Type B pancreatic cell (in vitro differentiated cells): ENCODE results near the gene GNPNAT1. TPM values are rescaled to one million over a fixed set of nuclear protein-coding genes. Genes with fewer than 3 reads are reported as not detected.

Experiments
- DNase-seq: peaks from one replicate; pipeline ENCODE4 v3.0.0; 2021; ENCODE audit warnings: mixed read lengths; ENCODE audit not compliant: unreplicated experiment; ENCODE audit errors: extremely low spot score
- H3K27ac Mint-ChIP-seq: 2 replicates; pipeline ENCODE4 v1.8.0; 2021; ENCODE audit warnings: mild to moderate bottlenecking, mixed read lengths
- H3K27me3 Mint-ChIP-seq: 2 replicates; pipeline ENCODE4 v1.8.0; 2021; ENCODE audit warnings: mixed read lengths
- H3K36me3 Mint-ChIP-seq: 2 replicates; pipeline ENCODE4 v1.8.0; 2021; ENCODE audit warnings: mixed read lengths
- H3K4me1 Mint-ChIP-seq: one replicate; pipeline ENCODE4 v1.8.0; 2021; ENCODE audit warnings: mixed read lengths; ENCODE audit not compliant: unreplicated experiment
- H3K4me3 Mint-ChIP-seq: 2 replicates; pipeline ENCODE4 v1.8.0; 2021; ENCODE audit warnings: mild to moderate bottlenecking, mixed read lengths
- H3K9me3 Mint-ChIP-seq: 2 replicates; pipeline ENCODE4 v1.8.0; 2021; ENCODE audit warnings: mixed read lengths
- CTCF ChIP-seq: fragments of 200-600 bp; sonication (generic); conservative IDR thresholded peaks from 2 replicates; pipeline ENCODE4 v1.5.0; 2021; ENCODE audit warnings: antibody characterized with exemption, mild to moderate bottlenecking
- total RNA-seq: library from RNA; stranded (reverse); gene quantifications from 2 replicates; pipeline ENCODE4 v1.2.1, GENCODE V29; 2021; ENCODE audit warnings: low replicate concordance

Gene GNPNAT1
- total RNA-seq, 1 donor from 2014 or later, result 26.6 TPM

GRCh38 chr14:52824462-52824861 is 33.1 kb upstream of the GNPNAT1 start:
- H3K9me3 Mint-ChIP-seq, result no peaks in the 10 kb centered on the region
- H3K27me3 Mint-ChIP-seq, result peaks cover 6% of the 10 kb centered on the region
- DNase-seq, result no peak
- H3K27ac Mint-ChIP-seq, result no peak overlapping the region
- TF ChIP-seq CTCF, result no peak
- no peaks in the 10 kb centered on the region for H3K36me3 Mint-ChIP-seq
- no peak overlapping the region for H3K4me3 Mint-ChIP-seq
- peaks cover 11% of the 10 kb centered on the region for H3K4me1 Mint-ChIP-seq

GRCh38 chr14:52821805-52822250 is 30.4 kb upstream of the GNPNAT1 start:
- H3K9me3 Mint-ChIP-seq, result no peaks in the 10 kb centered on the region
- no peak overlapping the region for H3K4me3 Mint-ChIP-seq
- H3K4me1 Mint-ChIP-seq, result peaks cover 8% of the 10 kb centered on the region
- DNase-seq, result no peak
- peaks cover 3% of the 10 kb centered on the region for H3K27me3 Mint-ChIP-seq
- no peak overlapping the region for H3K27ac Mint-ChIP-seq
- no peaks in the 10 kb centered on the region for H3K36me3 Mint-ChIP-seq
- no peak for TF ChIP-seq CTCF

- H3K36me3 Mint-ChIP-seq, result no peaks in the 10 kb centered on the region
- TF ChIP-seq CTCF, result no peak
- H3K4me3 Mint-ChIP-seq, result no peak overlapping the region
- DNase-seq, result no peak
- no peaks in the 10 kb centered on the region for H3K4me1 Mint-ChIP-seq
- no peak overlapping the region for H3K27ac Mint-ChIP-seq
- no peaks in the 10 kb centered on the region for H3K9me3 Mint-ChIP-seq
- H3K27me3 Mint-ChIP-seq, result no peaks in the 10 kb centered on the region
These were observed 16.7 kb upstream of the GNPNAT1 start for GRCh38 chr14:52808101-52808500.

GRCh38 chr14:52806115-52806514 is 14.7 kb upstream of the GNPNAT1 start:
- Mint-ChIP-seq H3K36me3 (no peaks in the 10 kb centered on the region), H3K27me3 (no peaks in the 10 kb centered on the region), H3K9me3 (no peaks in the 10 kb centered on the region), H3K4me1 (no peaks in the 10 kb centered on the region), H3K27ac (no peak overlapping the region), H3K4me3 (no peak overlapping the region)
- DNase-seq, result no peak
- no peak for TF ChIP-seq CTCF

GRCh38 chr14:52802597-52802996 is 11.2 kb upstream of the GNPNAT1 start:
- Mint-ChIP-seq H3K4me3 (no peak overlapping the region), H3K4me1 (no peaks in the 10 kb centered on the region), H3K9me3 (no peaks in the 10 kb centered on the region), H3K27me3 (no peaks in the 10 kb centered on the region), H3K27ac (no peak overlapping the region), H3K36me3 (no peaks in the 10 kb centered on the region)
- DNase-seq, result no peak
- TF ChIP-seq CTCF, result no peak
